Measurements from ENCODE around the gene FLAD1. TPM values are rescaled to one million over a fixed set of nuclear protein-coding genes. Genes with fewer than 3 reads are reported as not detected.

FLAD1 gene
- total and polyA plus RNA-seq, 2 of the 8 experiments (the other 6 are each of a cell fraction or from before 2014, with no cell fraction given): 104 to 143 TPM

DNA sequence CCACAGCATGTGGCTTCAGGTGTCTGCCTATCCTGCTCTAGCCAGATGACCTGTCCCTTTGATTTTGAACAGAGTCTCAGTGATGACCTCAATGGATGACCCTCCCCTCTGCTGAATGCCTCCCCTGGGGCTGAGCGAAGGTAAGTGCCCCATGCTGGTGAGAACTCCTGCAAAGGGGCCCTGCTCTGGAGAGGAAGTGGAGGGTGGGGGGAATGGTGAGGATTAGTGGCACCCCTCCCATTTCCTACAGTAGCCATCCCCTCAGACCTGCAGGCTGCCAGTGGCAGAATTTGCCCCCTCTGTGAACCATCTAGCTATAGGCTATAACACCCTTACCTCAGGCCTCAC lies 43.0 kb upstream of the FLAD1 start:
- Histone ChIP-seq H3K14ac (ENCODE audit: insufficient read length) (no peak overlapping the region), H3K27ac (ENCODE audit: low read depth, low read length) (no peak overlapping the region), H4K20me1 (replicated peaks in 1 of 2; ENCODE audit: control insufficient read depth in 1 of 2, insufficient read depth in 2 of 2, low read length in 2 of 2) (no peaks in the 10 kb centered on the region), H3K79me2 (ENCODE audit: control insufficient read depth in 1 of 2, insufficient read depth in 2 of 2, low read length in 2 of 2) (no peaks in the 10 kb centered on the region), H3K79me1 (ENCODE audit: low read depth, low read length) (no peaks in the 10 kb centered on the region; the same call in 1 of the 2 replicates), H3K9ac (replicated peaks in 1 of 4; ENCODE audit: extremely low read depth in 1 of 4, low read depth in 3 of 4, low read length in 3 of 4) (no peak overlapping the region), H2BK5ac (ENCODE audit: low read depth, low read length) (no peak overlapping the region), H2AK5ac (ENCODE audit: low read depth, low read length) (no peak overlapping the region), H4K5ac (ENCODE audit: insufficient read length, low read depth, low read length) (no peak overlapping the region), H2BK120ac (replicated peaks; ENCODE audit: low read depth, low read length) (no peak overlapping the region), H3K56ac (replicated peaks; ENCODE audit: insufficient read length, low read depth, low read length) (no peak overlapping the region), H4K91ac (replicated peaks; ENCODE audit: insufficient read length, low read length) (no peak overlapping the region), H3K27me3 (replicated peaks in 1 of 4; ENCODE audit: control insufficient read depth in 3 of 4, extremely low read depth in 1 of 4, insufficient read depth in 3 of 4, low read length in 3 of 4) (no peaks in the 10 kb centered on the region), H3K23ac (ENCODE audit: insufficient read length) (no peak overlapping the region), H3K9me3 (ENCODE audit: insufficient read depth in 2 of 2, low read depth in 1 of 2, low read length in 1 of 2) (no peaks in the 10 kb centered on the region), H3K4me3 (ENCODE audit: extremely low read depth in 1 of 4, insufficient read depth in 2 of 4, low read depth in 3 of 4, low read length in 4 of 4) (no peak overlapping the region), H3K4me1 (replicated peaks in 1 of 4; ENCODE audit: control insufficient read depth in 3 of 4, insufficient read depth in 4 of 4, low read length in 3 of 4) (peaks cover 4 to 9% (median 7%) of the 10 kb centered on the region in 4 experiments; a peak in 6 of 7 replicates), H2BK12ac (ENCODE audit: low read depth, low read length) (no peak overlapping the region), H2AFZ (ENCODE audit: low read length) (no peak overlapping the region), H3K23me2 (ENCODE audit: low read depth, low read length) (peaks cover 12% of the 10 kb centered on the region), H3K4me2 (ENCODE audit: insufficient read depth in 1 of 2, low read depth in 2 of 2, low read length in 2 of 2) (no peak overlapping the region), H3K4ac (replicated peaks; ENCODE audit: insufficient read length, low read depth, low read length) (no peak overlapping the region), H3K18ac (ENCODE audit: extremely low read depth, low read length) (no peak overlapping the region), H4K8ac (ENCODE audit: extremely low read depth, insufficient read depth, low read length) (no peak overlapping the region), H2BK15ac (ENCODE audit: low read length) (0 out of 2 replicates have a peak overlapping the region, but pooled peaks have one; percentile 0), H2BK20ac (ENCODE audit: low read length) (no peak overlapping the region), H3K36me3 (ENCODE audit: control insufficient read depth in 2 of 4, insufficient read depth in 4 of 4, low read length in 3 of 4) (no peaks in the 10 kb centered on the region)
- DNase-seq (ENCODE audit: low read depth in 1 of 2, low spot score in 2 of 2) (no peak), FAIRE-seq (no peak)
- ChIA-PET CTCF (ENCODE audit: partially characterized antibody) (interaction anchor here (0.7 to 1.4 kb wide), 11 partner anchors 20 to 359 kb away, joined by 3 to 5 read pairs (median 3); partner anchors contain the start of gene EFNA4), POLR2A (ENCODE audit: partially characterized antibody) (interaction anchor here (0.9 to 1.4 kb wide), 4 partner anchors 12 to 34 kb away, joined by 3 to 7 read pairs (median 5); partner anchors contain the start of genes PBXIP1 and SHC1)
- TF ChIP-seq SIRT6 (IDR thresholded peaks at IDR 0.05; ENCODE audit: low read length) (no peak), POU5F1 (IDR thresholded peaks at IDR 0.05; ENCODE audit: low read depth, low read length) (no peak), CEBPB (IDR thresholded peaks at IDR 0.05; ENCODE audit: low read depth, low read length) (no peak), RFX5 (IDR thresholded peaks at IDR 0.05; ENCODE audit: borderline replicate concordance, low read depth, low read length) (no peak), TAF7 (optimal IDR thresholded peaks at IDR 0.05; ENCODE audit: borderline replicate concordance, low read depth, low read length) (no peak), BCL11A (IDR thresholded peaks at IDR 0.05; ENCODE audit: low read depth in 2 of 2, low read length in 2 of 2) (no peak), KDM5A (IDR thresholded peaks at IDR 0.05; ENCODE audit: low read length) (no peak), TCF12 (IDR thresholded peaks at IDR 0.05; ENCODE audit: low read depth, low read length) (no peak)
- TF ChIP-seq, protein P1, sequence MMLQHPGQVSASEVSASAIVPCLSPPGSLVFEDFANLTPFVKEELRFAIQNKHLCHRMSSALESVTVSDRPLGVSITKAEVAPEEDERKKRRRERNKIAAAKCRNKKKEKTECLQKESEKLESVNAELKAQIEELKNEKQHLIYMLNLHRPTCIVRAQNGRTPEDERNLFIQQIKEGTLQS (IDR thresholded peaks at IDR 0.05; ENCODE audit: insufficient read depth, low read depth, low read length): no peak
- WGBS, 2 experiments (ENCODE audit: extremely low coverage in 1 of 2, insufficient coverage in 1 of 2, insufficient read length in 1 of 2, insufficient replicate concordance in 2 of 2, low coverage in 1 of 2, low lambda C conversion rate in 2 of 2, missing lambda C conversion rate in 1 of 2): 60% methylated on average over 1 of the region's 1 CpG; no CpG with 5 or more reads in 1 of the 2 experiments

Data from H1 (cell line).